ENCODE data around the gene SELENOF.
A peak's percentile ranks its signal among the peaks of the same experiment; 100 is the strongest.
"Not testable (repeated sequence)": the region's sequence is repeated elsewhere in the genome, so short reads cannot be mapped to it uniquely, and the experiment has no call there.

Gene SELENOF

DNA sequence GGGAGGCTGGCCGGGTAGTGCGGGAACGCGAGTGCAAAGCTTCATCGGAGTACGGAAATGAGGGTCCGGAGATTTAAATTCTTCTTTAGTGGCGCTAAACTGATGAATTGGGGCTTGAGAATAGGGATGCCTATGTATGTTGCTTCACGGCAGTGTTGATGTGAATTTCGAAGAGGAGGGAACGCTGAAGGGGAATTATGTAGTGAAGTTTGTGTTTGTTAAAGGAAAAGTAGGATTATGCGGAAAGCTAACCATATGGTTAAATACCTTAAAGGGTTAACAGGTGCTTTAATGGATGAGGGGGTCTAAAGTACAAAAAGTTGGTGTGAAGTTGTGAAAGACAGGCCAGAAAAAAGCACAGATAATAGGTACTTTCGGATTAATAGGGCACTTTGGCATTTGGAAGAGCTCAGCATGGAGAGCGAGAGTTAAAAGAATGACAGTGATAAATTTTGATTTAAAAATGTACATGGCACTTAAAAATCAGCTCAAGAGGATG lies 1.9 kb upstream of the SELENOF start:
- DNase-seq: no peak

DNA sequence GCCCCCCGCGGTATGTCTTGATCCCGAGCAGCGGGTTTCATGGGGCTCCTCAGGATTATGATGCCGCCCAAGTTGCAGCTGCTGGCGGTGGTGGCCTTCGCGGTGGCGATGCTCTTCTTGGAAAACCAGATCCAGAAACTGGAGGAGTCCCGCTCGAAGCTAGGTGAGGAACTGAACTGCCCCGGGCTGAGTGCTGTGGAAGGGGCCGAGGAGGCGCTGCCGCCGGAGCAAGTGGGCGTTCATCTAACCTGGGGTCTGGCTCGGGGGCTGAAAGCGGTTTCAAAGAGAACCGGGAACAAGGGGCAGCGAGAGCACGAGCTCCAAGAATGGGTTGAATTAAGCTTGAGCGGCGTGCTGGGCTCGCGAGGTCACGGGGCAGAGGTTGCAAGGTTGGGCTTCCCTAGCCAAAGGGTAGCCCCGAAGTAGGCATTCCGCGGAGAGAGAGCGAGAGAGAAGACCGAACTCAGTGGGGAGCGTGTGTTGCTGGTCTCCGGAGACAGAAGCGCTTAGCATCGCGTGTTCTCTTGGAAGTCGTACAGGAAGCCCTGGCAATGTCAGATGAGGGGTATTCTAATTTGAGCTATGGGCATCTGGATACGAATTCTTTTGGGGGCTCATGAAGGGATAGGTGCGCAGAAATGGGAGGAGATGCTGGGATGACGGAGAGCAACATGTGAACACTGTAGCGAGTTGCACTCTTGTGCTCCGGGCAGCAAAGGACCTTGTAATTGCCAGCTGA lies 1.2 kb upstream of the SELENOF start:
- peak; percentile 24 for DNase-seq

DNA sequence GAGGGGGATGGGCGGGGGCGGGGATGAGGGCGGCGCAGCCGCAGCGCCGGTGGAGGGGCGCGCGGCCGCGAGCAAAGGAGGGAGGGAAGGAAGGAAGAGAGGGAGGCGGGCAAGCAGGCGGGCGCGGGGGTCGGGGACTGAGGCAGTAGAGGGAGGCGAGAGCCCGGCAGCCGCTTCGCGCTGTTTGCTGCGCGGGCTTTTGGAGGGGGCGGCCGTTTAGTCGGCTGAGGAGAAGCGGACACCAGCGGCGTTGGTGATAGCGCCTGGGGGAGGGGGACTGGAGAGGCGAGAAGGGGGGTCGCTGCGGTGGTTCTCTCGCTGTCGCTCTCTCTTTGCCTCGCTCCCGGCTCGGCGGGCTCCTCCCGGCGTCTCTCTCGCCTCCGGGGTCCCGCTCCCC lies 673 bp upstream of the SELENOF start, which contains the start of gene HS2ST1:
HS2ST1 (plus strand) TSS at position 35 of the 397 bp plus-strand sequence.
- DNase-seq: no peak

DNA sequence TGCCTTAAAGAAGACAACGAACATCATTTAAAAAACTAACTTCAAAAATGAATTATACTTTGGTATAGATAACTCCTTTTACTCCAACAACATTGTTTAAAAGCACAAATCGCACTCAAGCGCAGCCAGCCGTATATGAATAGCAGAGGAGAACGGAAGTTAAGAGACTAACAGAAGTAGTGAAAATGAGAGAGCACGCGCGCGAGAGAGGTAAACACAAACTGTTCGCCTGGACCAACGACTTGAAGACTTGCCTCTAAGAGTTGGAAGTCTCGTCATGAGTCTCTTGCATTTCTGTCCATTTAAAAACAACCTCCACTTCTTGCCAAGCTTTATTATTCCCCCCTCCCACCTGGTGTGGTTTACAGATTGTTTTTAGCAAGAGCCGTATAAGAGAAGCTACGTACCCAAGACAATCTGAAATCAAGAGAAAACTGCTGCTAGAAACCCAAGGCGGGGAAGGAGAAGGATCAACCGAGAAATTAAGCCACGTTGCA lies 479 bp downstream of the SELENOF start:
- DNase-seq: peak; percentile 19

DNA sequence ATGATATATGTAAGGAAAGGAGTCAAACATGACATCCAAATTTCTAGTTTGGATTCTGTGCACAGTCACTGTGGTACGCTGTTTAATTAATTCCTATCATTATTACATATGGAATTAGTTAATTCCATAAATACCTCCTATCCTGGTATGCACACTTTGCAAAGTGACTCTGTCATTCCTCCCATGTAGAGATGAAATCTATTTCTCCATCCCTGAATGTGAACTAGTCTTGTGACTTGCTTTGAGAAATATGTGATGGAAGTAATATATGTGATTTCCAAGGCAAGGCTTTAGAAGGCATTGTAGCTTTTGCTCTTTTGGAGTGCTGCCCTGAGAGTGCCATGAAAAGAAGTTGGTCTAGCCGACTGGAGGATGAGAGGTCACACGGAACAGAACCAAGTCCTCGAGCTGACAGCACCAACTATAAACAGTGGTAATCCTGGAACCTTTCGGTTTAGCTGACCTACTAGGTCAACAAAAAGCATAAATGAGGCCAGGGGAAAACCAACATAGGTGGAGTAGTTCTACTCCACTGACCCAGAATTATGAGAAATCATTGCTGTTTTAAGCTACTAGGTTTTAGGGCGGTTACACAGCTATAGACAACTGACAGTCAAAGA lies 1.5 kb downstream of the SELENOF start:
- DNase-seq: no peak

DNA sequence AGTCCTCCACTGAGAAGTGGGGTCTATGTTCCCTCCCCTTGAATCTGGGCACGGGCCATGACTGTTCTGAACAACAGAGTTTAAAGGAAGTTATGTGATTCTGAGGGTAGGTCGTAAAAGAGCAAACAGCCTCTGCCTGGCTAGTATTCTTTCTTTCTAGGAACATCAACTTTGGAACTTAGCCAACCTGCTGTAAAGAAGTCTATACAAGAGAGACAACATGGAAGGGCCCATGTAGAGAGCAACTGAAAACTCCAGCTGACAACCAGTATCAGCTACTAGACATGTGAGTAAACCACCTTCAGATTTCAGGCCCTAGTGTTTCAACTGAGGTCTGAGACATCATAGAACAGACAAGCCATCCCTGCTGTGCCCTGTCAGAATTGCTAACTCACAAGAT lies 7.5 kb downstream of the SELENOF start:
- DNase-seq: no peak

DNA sequence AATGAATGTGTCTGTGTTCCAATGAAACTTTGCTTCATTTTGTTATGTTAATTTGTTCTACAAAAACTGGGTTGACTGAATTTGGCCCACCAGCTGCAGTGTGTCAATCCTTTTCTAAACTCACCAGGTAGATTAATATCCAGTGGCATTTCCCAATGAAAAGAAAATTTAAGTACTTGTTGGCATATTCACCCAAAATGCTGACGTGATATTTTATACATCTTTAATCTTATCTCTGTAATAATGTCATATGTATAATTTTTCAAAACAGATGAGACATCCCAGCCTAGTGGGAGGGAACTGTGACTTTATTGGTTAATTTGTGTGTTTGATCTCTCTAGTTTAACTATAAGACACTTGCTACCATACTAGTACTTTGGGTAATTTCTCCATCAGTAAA lies 8.1 kb downstream of the SELENOF start:
- no peak for DNase-seq

DNA sequence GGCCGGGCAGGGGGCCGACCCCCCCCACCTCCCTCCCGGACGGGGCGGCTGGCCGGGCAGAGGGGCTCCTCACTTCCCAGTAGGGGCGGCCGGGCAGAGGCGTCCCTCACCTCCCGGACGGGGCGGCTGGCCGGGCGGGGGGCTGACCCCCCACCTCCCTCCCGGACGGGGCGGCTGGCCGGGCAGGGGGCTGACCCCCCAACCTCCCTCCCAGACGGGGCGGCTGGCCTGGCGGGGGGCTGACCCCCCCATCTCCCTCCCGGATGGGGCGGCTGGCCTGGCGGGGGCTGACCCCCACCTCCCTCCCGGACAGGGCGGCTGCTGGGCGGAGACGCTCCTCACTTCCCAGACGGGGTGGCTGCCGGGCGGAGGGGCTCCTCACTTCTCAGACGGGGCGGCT lies 14.5 kb downstream of the SELENOF start:
- DNase-seq: not testable (repeated sequence)

DNA sequence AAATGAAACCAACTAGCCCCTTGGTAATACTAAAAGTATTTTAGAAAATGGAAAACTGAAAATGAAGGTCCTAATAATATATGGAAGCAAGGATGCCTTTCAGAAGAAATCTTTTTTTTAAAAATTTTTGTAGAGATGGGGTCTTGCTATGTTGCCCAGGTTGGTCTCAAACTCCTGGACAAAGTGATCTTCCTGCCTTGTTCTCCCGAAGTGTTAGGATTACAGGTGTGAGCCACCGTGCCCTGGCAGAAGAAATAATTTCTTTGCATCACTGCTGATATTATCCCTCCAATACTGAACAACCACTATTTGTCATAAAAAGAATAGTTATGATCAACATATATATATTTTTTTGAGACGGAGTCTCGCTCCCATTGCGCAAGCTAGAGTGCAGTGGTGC lies 25.6 kb downstream of the SELENOF start:
- no peak for DNase-seq

DNA sequence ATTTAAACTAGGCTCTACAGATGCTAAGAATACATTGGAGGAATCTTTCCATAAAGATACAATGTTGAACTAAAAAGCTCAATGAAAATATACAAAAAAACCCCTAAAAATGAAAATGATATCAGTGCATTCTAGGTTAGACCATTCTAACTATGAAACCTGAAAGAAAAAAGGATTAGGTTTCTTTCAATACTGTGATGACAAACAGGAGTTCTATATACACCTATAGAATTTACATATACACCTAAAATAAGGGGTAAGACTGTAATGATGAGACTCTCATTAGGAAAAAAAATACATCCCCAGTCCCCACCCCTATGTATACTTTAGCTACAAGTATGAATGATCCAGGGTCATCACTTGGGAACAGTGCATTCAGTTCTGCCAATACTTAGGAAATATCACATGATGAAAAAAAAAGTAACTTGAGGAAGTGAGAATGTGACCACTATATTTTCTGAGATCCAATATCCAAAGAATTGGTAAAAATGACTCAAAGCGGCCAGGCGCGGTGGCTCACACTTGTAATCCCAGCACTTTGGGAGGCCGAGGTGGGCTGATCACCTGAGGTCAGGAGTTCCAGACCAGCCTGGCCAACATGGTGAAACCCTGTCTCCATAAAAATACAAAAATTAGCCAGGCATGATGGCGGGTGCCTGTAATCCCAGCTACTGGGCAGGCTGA lies 26.3 kb downstream of the SELENOF start:
- DNase-seq: no peak

DNA sequence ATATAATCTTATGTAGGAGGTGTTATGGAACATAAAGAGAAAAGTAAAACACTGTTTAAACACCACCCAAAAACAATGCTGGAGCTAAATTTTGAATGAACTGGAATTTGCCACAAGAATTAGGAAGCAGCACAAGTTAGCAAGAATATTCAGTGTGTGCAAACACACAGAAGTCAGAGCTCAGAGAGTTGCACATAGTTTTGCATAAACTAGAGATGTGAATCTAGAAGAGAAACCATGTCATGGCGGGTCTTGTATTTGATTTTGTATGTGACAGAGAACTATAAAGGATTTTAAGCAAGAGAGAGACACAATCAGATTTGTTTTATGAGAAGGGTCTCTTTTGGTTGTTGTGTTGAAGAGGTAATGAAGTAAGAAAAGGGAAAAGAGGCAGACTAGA lies 38.2 kb downstream of the SELENOF start:
- no peak for DNase-seq

DNA sequence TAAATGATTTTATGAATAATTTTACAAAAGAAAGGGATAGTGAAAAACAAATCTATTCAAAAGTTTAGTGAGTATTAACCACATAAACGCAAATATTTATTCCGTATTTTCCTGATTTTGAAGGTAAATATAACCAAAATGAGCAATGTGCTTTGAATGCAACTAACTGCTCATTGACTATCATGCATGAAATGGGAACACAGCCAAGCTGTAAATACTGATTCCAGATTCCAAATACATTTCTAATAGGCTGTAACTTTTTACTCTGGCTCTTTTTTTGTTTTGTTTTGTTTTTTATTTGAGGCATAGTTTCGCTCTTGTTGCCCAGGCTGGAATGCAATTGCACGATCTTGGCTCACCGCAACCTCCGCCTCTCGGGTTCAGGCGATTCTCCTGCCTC lies 41.8 kb downstream of the SELENOF start:
- no peak for DNase-seq

DNA sequence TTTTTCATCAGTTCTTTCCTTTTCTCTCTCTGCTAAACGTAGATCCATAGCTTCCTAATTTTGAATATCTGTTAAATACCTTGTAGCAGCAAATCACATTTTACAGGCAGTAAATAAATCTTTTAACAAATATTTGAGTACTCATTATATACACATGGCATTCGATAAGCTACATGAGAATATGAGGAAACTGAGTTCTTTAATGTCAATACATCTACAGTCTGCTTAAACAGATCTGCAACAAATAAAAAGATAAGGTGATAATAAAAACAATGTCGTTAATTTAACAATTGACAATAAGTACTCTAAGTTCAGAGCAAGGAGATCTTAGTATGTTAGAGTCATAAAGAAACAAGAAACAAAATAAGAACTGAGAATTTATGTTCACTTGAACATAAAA lies 42.9 kb downstream of the SELENOF start:
- no peak for DNase-seq

DNA sequence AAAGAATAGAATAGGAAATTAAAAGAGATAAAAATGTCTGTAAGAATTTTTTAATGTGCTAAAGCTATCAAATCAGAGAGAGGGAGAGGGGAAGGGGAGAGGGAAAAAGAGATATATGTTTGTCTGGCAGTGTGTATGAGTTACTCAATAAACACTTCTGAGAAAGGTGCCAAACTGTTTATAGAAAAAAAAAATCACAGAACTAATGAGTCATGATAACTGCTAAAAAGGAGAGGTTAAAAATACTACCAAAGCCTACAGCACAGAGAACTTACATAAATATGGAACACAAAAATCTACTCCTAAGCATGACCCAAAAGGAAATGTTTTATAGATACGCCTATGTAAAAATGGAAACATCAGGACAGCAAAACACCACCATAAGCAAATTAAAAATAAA lies 45.4 kb downstream of the SELENOF start:
- DNase-seq: no peak

DNA sequence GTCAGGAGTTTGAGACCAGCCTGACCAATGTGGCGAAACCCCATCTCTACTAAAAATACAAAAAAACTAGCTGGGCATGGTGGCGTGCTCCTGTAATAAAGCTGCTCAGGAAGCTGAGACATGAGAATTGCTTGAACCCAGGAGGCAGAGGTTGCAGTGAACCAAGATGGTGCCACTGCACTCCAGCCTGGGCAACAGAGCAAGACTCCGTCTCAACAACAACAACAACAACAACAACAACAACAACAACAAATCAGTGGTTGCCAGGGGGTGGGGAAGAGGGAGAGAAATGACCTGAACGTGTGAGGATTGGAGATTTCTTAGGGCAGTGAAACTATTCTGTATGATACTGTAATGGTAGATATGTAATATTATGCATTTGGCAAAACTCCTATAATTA lies 46.6 kb downstream of the SELENOF start:
- not testable (repeated sequence) for DNase-seq

DNA sequence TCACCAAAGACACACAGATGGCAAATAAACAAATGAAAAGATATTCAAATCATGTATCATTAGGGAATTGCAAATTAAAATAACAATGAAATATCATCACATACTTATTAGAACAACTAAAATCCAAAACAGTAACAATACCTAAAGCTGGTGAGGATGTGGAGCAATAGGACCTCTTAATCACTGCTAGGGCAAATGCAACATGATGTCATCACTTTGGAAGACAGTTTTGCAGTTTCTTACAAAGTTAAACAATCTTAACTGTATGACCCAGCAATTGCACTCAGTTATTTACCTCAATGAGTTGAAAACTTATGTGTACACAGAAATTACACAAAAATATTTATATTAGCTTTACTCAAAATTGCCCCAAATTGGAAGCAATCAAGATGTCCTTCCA lies 47.3 kb downstream of the SELENOF start:
- DNase-seq: no peak

DNA sequence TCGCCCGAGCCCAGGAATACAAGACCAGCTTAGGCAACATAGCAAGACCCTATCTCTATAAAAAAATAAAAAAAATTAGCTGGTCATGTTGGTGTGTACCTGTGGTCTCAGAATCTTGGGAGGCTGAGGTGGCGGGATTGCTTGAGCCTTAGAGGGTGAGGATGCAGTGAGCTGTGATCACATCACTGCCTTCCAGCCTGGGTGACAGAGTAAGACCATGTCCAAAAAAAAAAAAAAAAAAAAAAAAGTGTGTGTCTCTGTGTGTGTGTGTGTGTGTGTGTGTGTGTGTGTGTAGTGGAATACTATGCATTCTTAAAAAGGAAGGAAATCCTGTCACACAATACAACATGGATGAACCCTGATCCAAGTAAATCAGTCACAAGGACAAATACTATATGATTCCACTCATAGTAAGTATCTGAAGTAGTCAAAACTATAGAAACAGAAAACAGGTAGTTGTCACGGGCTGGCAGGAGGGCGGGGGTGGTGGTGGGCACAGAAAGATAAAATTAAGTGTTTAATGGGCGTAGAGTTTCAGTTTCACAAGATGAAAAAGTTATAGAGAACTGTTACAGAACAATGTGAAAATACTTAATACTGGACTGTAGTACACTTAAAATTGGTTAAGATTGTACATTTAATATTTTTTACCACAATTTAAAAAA lies 47.8 kb downstream of the SELENOF start:
- DNase-seq: no peak

DNA sequence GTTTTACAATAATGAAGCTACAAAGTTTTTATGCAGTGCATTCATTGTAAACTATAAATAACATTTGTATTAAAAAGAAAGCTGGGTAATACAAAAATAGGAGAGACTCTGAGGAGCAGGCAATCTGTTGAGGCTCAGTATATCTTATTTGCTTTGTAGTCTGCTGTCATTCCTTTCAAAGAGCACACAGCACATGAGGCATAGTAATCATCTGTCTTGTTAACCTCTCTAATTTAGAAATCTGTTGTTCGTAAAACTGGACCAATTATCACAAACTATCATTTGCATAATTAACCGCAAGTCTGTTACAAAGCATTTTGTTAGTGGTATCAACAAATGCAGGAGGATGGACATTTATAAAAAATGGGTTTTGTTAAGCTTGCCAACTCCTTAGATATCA lies 51.0 kb downstream of the SELENOF start:
- no peak for DNase-seq

DNA sequence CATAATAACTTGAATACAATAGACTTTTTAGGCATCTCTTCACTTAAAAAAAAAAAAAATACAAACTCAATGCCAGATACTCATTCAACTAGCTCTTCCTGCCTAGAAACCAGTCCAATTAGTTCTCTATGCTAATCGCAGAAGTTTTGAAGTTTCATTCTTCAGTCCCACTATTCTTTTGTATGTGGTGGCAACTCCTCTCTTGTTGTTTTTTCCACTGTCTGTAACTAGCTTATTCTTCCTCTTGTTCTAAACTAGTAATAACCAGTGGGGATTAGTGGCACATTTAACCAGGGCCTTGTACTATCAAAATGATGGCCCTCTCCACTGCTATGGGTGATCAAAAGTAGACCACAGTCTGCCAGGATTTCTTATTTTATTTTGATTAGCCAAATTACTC lies 52.5 kb downstream of the SELENOF start:
- DNase-seq: no peak

DNA sequence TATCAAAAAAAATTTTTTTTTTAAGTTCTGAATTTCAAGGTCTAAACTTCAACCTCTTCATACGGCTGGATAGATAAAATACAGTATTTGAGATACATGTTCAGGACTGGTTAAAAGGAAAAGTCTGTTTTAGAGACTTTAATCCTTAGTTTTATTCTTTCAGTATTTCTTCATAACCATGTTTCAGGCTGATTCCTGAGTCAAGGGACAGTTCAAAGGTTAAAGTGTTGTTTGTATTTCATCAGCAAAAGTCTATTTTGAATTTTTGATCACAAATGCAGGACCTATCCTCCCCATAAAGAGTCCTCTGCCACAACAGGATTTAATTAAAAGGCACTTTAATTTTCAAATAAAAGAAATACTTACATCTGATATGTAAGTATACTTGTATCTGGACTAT lies 53.5 kb downstream of the SELENOF start:
- no peak for DNase-seq

DNA sequence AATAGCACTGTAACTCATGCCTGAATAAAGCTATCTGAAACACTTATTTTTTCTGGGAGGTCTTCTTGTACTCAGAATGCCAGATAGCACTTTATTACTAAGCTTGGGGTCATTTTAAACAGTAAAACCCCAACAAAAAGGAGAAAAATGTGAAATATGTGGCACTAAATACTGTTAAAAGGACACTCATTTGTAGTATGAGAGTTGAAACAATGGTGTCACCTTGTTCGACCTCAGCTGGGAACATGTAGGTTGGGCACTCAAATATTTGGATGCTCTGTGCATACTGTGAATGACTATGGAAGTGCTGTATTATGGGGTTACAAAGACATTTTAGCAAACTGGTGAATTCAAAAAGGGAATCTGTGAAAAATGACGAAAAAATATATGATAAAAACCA lies 53.9 kb downstream of the SELENOF start:
- no peak for DNase-seq

DNA sequence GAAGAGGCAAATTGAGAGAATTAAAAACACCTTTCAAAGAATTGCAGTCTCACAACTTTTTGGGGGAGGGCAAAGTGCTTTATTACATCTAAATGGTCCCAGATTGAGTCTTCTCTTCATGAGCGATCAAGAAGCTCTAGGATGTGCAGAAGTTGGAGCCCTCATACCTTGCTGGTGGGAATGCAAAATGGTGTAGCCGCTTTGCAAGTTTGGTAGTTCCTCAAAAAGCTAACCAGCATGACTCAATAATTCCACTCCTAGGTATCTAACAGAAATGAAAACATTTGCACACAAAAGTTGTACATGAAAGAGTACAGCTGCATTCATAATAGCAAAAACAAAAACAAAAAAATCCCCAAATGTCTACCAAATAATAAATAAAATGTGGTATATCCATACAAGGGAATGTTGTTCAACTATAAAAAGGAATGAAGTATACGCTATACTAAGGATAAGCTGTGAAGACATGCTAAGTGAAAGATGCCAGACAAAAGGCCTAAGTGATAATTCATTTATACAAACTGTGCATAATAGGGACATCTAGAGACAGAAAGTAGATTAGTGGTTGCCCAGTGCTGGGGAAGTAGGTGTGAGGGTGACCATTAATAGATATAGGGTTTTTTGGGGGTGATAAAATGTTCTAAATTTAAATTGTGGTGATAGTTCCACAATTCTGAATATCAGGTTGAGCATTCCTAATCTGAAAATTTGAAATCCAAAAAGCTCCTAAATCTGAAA lies 55.2 kb downstream of the SELENOF start:
- DNase-seq: no peak

DNA sequence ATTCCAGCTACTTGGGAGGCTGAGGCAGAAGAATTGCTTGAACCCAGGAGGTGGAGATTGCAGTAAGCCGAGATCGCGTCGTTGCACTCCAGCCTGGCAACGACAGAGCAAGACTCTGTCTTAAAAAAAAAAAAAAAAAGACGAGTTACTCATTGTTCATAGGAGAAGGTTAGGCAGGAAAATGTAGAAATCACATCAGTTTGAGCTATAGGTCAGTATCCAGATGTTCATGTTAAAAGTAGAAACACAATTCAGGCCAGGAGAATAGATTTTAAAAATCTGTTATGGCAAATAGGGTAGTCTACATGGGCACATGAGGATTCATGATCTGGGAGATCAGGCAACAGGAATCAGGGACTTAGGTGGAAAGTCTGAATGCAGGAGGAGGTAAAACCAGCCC lies 57.7 kb downstream of the SELENOF start:
- no peak for DNase-seq
